Epithelial cell of prostate (primary cell): ENCODE measurements around the gene ATP1A4.

Experiments used
- DNase-seq: peaks from one replicate; pipeline ENCODE4 v3.0.0-alpha.2; 2011; ENCODE audit warnings: low read depth, low spot score
- H3K27ac ChIP-seq: fragments of 450-650 bp; 2 replicates; pipeline ENCODE4 v1.5.1; 2017; ENCODE audit warnings: mild to moderate bottlenecking

ATP1A4 gene

DNA sequence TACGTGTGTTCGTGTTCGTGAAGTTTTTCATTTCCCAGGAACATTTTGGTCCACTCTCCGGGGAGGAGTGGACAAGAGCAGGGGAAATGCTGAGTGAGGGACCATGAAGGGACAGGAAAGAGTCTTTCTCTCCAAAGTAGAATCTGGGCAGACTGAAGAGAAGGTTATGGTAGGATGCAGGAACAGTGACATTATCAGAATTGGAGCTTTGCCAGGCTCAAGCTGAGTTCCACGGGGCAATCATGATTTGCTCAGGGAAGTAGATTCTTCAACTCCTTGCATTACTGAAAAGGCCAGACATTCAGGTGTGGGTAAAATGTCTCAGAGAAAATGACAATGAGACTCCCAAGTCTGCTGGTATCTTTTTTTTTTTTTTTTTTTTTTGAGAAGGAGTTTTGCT, 16.6 kb downstream of the ATP1A4 start:
- no peak for DNase-seq

DNA sequence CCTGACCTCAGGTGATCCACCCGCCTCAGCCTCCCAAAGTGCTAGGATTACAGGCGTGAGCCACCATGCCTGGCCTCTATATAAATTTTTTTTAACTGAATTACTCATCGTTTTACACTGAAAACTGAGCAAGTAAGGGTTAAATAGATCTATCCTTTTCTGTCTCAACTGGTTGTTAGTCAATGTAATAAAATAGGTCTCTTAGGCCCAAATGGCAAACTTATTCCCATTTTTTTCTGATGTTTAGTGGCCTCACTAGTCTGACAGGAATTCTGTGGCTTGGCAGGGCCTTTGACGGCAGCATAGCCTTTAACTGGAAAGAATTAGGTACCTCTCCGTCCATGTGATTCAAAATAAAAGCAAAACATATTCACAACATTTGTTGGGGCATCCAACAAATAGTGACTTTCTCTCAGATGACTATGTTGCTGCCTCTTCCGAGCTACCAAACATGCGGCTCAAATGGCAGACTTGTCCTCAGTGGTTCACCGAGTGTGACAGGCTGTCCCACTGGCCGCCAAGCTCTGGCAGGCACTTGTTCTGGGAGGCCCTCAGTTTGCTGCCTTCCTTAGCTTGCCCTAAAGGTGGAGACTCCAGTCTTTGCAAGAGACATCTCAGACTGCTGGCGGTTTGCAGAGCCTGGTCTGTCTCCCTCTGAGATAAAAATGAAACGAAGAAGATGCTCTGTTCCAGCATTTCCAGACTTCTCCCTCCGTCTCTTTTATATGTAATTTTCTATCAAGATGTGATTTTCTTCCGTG, 17.4 kb downstream of the ATP1A4 start:
- no peak overlapping the region for H3K27ac ChIP-seq
- no peak for DNase-seq

More for the DNA sequence above, 16.6 kb downstream of the ATP1A4 start:
- H3K27ac ChIP-seq, result no peak overlapping the region

DNA sequence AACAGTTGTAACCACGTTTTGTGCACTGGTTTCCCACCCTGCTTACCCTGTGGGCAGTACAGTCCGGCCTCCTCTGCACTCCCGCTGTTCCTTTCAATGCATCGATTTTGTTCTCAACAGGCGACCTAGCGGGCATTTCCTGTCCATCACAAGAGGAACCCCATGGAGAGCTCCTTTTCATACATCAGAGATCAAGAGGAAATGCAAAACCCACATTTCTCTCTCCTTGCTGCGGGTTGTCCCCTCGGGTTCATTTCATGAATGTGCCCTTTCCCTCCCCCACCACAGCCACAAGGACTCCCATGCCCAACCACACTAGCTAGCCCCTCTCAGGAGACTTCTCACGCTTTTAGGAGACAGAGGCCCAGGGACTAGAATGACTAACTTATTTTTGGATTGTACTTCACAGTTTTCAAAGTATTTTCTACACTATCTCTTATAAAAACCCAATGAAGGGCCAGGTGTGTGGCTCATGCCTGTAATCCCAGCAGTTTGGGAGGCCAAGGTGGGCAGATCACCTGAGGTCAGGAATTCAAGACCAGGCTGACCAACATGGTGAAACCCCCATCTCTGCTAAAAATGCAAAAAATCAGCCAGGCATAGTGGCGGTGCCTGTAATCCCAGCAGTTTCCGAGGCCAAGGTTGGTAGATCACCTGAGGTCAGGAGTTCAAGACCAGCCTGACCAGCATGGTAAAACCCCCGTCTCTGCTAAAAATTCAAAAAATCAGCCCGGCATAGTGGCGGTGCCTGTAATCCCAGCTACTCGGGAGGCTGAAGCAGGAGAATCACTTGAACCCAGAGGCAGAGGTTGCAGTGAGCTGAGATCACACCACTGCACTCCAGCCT, 18.4 kb downstream of the ATP1A4 start:
- DNase-seq, result no peak
- no peak overlapping the region for H3K27ac ChIP-seq

DNA sequence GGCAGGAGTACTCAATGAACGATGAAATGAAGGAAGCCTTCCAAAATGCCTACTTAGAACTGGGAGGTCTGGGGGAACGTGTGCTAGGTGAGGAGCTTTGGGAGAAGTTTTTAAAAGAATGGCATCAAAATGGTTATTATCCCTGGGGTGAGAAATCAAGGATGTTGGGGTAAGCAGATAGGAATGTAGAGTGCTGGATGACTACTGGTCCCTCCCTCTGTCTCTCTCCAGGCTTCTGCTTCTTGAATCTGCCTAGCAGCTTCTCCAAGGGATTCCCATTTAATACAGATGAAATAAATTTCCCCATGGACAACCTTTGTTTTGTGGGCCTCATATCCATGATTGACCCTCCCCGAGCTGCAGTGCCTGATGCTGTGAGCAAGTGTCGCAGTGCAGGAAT, 20.0 kb downstream of the ATP1A4 start:
- H3K27ac ChIP-seq, result no peak overlapping the region
- no peak for DNase-seq

DNA sequence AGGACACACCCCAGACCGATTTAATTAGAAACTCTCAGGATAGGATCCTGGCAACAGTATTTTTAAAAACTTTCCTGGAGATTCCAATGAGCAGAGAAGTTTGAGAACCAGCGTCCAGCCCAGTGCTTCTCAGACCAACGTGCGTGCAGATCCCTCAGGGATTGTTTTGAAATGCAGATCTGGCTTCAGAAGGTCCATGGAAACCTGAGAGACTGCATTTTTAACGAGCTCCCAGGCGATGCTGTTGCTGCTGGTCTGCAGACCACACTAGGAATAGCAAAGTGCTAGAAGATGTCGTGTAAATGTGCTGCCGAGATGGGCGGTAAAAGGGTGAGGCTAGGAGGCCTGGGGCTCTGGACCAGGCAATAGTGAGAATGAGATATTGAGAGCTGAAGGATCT, 20.6 kb downstream of the ATP1A4 start:
- no peak for DNase-seq
- no peak overlapping the region for H3K27ac ChIP-seq

DNA sequence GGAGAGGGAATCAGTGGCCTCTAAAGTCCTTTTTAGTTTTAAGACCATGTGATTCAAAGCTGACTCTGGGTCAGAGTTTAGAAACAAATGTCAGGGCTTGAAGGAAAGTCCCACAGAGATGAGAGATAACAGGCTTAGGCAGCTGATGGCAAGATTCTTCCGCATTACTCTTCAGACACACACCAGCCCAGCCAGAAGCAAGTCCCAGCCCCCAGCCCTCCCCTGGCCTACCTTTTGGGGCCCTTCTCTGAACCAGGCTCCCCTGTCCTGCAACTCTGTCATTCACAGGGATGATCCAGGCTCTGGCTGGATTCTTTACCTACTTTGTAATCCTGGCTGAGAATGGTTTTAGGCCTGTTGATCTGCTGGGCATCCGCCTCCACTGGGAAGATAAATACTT, 25.8 kb downstream of the ATP1A4 start:
- DNase-seq, result no peak
- H3K27ac ChIP-seq, result no peak overlapping the region

DNA sequence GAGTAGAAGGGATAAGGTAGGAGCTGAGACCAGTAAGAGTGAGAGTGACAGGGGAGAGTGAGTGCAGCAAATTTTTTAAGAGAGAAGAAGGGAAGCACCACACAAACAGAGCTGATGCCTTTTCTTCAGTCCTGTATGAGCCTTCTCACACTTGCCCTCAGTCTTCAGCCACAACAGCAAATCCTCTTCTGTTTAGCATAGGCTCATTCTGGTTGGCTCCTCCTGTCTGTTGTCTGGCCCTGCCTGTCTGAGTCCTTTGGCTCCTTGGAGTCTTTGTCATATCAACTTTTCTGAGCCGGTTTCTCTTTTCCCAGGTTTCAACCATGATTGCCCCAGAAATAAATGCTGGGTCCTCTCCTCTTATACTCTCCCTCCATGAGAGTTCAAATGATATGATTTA, 26.3 kb downstream of the ATP1A4 start:
- DNase-seq, result no peak
- no peak overlapping the region for H3K27ac ChIP-seq

DNA sequence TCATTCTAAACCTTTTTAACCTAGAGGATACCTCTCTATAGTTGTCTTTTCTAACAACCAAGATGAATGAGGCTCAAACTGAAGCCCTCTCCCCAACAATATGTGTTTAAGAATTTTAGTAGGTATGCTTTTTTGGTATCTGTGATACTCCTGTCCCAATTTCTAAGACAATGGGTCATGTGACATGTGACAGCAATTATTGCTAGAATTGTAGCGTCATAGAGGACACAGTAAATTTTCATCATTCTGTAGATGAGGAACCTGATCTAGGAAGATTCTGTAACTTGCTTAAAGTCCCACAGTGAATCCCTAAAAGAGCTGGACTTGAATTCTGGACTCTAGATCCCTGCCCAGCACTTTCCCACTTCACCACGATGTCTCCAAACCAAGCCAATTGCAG, 27.3 kb downstream of the ATP1A4 start:
- no peak overlapping the region for H3K27ac ChIP-seq
- DNase-seq, result no peak

DNA sequence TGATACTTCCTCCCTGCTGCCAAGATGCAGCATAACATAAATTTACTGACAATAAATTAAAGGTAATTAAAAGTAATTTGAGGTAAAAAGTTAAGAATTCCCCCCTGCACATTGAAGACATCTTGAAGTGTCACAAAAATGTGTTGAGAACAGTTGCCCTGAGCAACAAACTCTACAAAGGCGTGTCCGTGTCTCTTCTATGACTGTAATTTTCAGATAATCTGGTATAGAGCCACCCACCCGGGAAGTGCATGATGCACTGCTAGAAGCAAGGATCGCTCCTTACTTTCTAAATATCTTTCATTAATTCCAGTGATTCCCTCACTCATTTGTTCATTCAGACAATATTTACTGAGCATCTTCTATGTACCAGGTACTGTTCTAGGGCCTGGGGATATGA, 27.9 kb downstream of the ATP1A4 start:
- H3K27ac ChIP-seq, result no peak overlapping the region
- no peak for DNase-seq

DNA sequence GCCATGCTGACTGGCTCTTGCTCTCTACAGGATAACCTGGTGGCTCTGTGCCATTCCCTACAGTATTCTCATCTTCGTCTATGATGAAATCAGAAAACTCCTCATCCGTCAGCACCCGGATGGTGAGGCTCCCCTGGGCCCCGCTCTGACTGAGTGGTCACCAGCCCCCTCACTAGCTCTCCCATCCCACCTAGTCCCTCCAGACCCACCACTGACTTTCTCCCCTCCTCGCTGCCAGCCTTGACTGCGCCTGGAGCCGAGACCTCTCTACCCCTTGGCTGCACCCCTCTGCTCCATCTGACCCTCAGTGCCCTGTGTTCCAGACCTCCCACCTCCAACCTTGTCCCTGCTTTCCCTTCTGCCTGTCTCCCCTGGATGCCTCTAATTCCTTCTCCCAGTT, 34.8 kb downstream of the ATP1A4 start:
- DNase-seq, result no peak
- no peak overlapping the region for H3K27ac ChIP-seq

DNA sequence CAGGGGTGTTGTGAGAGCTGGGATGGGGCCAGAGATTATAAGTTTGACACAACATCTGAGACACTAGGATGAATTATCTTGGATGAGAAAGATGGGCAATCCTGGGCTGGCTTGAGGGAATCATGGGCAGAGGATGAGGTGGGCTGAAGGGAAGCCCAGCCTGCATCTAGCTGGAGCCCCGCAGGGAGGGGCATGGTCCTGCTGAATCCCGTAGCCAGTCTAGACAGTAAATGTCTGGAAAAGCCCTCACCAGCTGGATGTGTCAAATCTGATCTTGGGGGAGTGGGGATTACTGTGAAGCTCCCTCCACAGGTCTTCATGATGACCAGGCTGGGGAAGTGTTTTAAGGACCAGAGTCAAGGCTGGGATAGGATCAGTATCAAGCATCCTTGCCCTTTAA, 35.3 kb downstream of the ATP1A4 start:
- no peak overlapping the region for H3K27ac ChIP-seq
- no peak for DNase-seq

DNA sequence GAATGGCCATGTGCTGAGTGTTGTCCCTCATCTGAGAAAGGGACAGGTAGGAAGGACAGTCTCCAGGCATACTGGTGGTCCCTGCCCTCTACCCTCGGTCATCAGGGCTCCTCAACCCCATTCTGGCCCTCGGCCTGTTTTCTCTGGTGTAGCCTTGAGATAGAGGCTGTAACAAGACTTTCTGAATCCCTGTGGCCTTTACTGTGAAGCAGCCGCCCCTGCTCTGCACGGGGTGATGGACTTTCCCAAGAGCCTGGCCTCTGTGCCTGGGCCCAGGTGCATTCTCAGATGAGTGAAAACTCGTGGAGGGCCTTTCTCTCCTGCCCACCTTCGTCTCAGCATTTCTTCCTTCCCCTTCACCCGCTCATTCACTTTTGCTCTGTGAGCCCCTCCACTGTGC, 36.0 kb downstream of the ATP1A4 start:
- no peak overlapping the region for H3K27ac ChIP-seq
- DNase-seq, result no peak

DNA sequence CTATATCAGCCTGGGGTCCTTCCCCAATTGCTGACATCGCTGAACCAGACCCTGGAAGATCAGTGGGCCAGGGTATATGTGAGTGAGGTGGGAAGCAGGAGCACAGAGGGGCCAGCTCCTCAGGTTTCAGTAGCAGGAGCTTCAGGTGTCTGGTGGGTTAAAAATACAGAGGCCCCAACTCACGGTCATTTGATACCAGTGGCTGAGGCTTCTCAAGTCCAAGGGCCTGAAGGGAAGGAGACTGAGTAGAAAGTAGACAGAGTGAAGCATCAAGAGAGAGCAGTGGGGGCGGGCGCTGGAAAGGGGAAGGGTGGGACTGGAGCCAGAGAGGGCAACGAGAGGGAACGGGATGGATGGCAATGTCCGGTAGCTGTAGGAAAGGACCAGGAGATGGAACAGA, 36.9 kb downstream of the ATP1A4 start:
- no peak overlapping the region for H3K27ac ChIP-seq

DNA sequence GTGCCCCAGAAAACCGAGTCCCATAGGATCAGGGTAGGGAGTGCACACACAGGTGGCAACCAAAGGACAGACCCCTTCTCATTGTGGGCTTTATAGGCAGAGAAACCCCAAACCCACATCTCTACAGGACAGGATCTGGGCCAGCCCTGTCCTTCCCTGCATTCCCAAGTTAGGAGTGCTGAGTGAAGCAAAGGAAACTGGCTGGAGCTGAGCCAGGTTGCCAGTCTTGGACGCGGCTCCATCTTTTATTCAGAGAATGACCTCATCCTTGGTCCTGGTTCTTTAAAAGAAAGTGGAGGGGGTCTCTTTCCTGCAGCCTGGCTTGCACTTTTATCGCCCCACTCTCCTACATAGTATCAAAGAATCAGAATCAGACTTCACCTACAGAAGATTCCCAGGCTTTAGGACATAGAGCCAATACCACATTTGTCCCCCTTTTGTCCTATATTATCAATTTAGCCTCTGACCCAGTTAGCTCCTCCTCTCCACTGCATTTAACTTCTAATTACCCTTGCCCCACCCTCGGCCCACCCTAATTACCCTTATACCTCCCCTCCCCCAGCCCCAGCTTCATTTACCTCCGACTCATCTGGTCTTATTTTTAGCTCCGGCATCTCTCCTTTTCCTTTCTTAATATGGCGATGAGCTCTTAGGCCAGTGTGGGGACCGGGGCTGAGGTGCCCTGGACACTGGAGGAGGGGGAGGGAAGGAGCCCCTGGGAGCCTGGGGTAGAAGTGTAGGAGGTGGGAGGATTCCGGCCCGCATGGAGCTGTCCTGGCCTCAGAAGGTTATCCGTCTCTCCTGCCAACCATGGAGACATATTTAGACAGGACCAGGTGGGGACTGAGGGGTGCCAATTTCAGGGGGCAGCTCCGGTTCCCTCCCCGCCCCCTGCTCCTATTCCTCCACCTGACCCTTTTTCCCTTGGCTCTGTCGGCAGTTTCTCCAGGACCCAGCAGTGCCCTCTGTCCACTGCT, 38.5 kb downstream of the ATP1A4 start, which contains the start of gene CASQ1:
TSS of gene CASQ1 (plus strand) at position 927 of the 977 bp plus-strand sequence. CDS start 177 bp downstream, outside the sequence.
- DNase-seq, result no peak
- H3K27ac ChIP-seq, result no peak within 1 kb of the TSS

More for the DNA sequence above, 36.9 kb downstream of the ATP1A4 start:
- DNase-seq, result no peak

DNA sequence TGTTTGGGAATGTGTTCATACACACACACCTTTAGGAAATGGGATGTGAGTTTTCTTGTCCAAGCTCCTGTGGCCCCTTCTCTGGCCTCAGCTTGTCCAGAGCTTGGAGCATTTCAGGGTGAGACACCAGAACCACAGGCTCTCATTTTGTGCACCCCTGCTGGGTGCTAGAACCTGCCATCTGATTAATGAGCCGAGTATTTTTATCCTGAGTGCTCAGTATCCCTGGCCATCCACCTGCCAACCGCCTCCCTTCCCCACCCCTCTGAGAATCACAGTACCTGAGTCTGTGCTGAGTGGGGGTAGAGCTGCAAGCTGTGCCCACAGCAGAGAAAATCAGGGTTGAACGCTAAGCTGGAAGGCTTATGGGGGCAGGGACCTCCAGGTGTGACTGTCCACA, 40.4 kb downstream of the ATP1A4 start:
- H3K27ac ChIP-seq, result no peak overlapping the region
- DNase-seq, result no peak

DNA sequence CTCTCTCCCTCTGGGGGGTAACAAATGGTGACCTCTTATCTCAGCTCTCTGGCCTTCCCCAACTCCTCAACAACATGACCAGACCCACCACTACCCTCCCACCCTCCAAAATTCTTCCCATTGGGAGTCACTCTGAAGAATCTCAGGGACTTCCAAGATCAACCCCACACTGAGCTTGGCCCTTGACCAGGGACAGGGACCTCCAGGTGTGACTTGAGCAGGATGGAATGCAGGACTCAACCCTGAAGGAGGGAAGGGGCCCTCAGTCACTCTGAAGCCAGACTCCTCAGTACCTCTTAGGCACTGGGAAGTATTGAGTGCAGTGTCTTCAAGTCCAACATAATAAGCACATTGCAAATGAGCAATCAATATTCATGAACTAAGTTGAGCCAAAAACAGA, 40.8 kb downstream of the ATP1A4 start:
- no peak overlapping the region for H3K27ac ChIP-seq
- no peak for DNase-seq

DNA sequence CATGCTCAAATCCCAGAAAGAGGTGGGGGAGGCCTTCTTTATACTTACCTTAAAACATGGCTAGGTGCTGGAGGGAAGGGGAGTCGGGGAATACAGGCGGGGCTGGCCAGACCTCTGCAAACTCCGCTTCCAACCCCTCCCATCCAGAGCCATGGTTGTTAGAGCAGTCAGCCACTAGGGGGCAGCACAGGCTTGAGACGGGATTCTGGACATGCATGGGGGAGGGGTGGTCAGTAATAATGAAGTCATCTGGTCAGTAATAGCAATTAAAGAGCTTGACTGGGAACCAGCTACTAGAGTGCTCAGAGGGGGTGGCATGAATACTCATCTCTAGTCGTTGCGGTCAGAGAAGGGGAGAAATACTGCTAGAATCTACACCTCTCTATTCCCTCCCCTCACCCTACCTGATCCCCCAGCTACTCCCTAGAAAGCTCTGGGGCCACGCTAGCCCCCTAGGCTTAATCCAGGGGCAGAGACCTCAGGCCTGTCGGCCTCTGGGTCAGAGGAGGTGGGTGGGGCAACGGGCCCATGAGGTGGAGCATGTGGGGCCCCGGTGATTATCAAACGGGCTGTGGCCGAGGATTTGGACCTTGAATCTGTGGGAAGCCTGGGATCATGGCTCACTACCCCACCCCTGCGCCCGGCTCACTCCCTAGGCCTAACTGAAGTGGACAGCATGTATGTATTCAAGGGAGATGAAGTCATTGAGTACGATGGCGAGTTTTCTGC, 41.9 kb downstream of the ATP1A4 start:
- H3K27ac ChIP-seq, result no peak overlapping the region
- peak; percentile 18 for DNase-seq

DNA sequence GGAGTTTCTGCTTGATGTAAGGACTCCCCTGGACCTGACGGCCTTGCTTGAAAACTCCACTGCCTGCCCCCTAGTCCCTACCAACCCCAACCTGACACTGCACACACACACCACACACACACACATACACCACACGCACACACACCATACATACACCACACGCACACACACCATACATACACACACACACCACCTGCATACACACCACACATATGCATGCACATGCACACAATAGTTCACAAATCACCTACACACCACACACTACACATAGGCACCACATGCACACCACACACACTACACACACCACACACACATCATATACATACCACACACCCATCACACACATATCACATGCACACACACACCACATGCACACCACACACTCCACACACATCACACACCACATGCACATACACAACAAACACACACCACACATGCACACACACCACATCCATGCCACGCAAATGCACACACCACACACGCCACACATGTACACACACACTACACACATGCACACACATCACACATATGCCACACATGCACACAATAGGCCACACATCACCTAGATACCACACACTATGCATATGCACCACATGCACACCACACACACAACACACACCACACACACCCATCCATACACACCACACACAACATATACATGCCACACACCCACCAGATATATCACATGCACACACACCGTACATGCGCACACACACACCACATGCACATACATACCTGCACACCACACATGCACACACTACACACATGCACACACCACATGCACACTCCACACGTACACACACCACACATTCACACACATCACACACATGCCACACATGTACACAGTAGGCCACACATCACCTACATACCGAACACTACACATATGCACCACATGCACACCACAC, 42.7 kb downstream of the ATP1A4 start:
- no peak for DNase-seq

DNA sequence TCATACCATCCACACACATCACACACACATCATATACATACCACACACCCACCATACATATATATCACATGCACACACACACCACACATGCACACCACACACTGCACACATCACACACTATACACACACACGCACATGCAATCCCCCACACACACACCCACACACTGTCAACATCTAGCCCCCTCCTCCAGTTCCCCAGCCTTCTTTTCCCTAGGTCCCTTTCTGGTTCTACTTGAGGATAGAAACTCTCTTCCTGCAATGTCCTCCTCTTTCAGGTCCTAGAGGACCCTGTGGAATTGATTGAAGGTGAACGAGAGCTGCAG, 43.3 kb downstream of the ATP1A4 start:
- H3K27ac ChIP-seq, result no peak overlapping the region
- DNase-seq, result no peak

More for the DNA sequence above, 42.7 kb downstream of the ATP1A4 start:
- H3K27ac ChIP-seq, result no peak overlapping the region
